ENCODE measurements around the gene SUPT7L. TPM values are rescaled to one million over a fixed set of nuclear protein-coding genes. Genes with fewer than 3 reads are reported as not detected.

Gene SUPT7L
- total and polyA plus RNA-seq, 2 of the 13 experiments (the other 11 are each of a cell fraction or from before 2014, with no cell fraction given), result 32.9 to 77.5 TPM

DNA sequence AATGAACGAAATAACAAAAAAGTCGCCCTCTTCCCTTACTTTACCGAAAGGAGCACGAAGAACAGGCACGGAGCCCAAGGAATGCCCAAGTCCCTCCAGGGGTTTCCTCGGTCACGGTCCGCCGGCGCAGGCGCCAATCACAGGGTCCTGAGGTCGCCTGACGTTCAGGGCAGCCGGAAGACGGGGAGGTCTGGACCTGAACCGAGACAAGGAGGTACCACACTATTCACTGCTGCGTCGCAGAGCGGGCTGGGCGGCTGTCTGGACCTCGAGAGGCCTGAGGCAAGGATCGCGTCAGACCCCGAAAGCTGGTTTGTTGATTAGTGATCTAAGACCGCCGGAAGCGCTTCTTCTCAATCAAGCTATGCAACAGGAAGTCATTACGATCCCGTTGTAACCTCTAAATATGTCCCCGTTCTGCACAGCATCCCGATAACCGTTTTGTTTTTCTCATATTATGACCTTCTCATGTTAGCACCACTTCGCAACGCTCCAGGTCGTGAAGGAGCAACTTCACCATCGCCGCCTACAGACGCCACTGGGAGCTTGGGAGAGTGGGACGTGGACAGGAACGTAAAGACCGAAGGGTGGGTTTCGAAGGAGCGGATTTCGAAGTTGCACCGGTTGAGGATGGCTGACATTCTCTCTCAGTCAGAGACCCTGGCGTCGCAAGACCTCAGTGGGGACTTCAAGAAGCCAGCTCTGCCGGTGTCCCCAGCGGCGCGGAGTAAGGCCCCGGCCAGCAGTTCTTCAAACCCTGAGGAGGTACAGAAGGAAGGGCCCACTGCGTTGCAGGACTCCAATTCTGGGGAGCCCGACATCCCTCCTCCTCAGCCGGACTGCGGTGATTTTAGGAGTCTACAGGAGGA lies at the start of gene SUPT7L, which contains the start of gene SLC4A1AP (continued):
- TF ChIP-seq, protein P1, sequence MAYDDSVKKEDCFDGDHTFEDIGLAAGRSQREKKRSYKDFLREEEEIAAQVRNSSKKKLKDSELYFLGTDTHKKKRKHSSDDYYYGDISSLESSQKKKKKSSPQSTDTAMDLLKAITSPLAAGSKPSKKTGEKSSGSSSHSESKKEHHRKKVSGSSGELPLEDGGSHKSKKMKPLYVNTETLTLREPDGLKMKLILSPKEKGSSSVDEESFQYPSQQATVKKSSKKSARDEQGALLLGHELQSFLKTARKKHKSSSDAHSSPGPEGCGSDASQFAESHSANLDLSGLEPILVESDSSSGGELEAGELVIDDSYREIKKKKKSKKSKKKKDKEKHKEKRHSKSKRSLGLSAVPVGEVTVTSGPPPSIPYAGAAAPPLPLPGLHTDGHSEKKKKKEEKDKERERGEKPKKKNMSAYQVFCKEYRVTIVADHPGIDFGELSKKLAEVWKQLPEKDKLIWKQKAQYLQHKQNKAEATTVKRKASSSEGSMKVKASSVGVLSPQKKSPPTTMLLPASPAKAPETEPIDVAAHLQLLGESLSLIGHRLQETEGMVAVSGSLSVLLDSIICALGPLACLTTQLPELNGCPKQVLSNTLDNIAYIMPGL (CRISPR knock-in tag; IDR thresholded peaks at IDR 0.05; ENCODE audit: borderline replicate concordance in 1 of 2, low read depth in 1 of 2), result peak; percentile 97
- TF ChIP-seq CAMTA2 (CRISPR knock-in tag; IDR thresholded peaks at IDR 0.05; ENCODE audit: borderline replicate concordance) (no peak), NR2C2 (CRISPR knock-in tag; IDR thresholded peaks at IDR 0.05; ENCODE audit: borderline replicate concordance) (peak; percentile 99), RFXANK (CRISPR knock-in tag; IDR thresholded peaks at IDR 0.05) (peak; percentile 47; the same call in 1 of the 2 replicates), SMC3 (IDR thresholded peaks at IDR 0.05; ENCODE audit: low read length) (no peak), ZNF609 (CRISPR knock-in tag; IDR thresholded peaks at IDR 0.05; ENCODE audit: borderline replicate concordance) (peak; percentile 58; the same call in 1 of the 2 replicates), SMAD3 (CRISPR knock-in tag; IDR thresholded peaks at IDR 0.05) (peak; percentile 86; the same call in 1 of the 2 replicates), KLF16 (CRISPR knock-in tag; IDR thresholded peaks at IDR 0.05) (peak in 1 of 2 experiments; percentile 94; a peak in 2 of 4 replicates), ZNF337 (CRISPR knock-in tag; IDR thresholded peaks at IDR 0.05; ENCODE audit: borderline replicate concordance, low read depth) (peak; percentile 92; the same call in 1 of the 2 replicates), ZNF10 (CRISPR knock-in tag; IDR thresholded peaks at IDR 0.05; ENCODE audit: borderline replicate concordance, low read depth) (no peak), FOXC1 (CRISPR knock-in tag; IDR thresholded peaks at IDR 0.05; ENCODE audit: borderline replicate concordance) (peak; percentile 87), ISX (CRISPR knock-in tag; conservative IDR thresholded peaks at IDR 0.05) (peak; percentile 91; the same call in 1 of the 2 replicates), ZNF605 (CRISPR knock-in tag; IDR thresholded peaks at IDR 0.05) (peak; percentile 81), CBX5 (CRISPR knock-in tag; IDR thresholded peaks at IDR 0.05; ENCODE audit: borderline replicate concordance) (peak; percentile 96), MLXIP (CRISPR knock-in tag; IDR thresholded peaks at IDR 0.05; ENCODE audit: borderline replicate concordance) (peak; percentile 78)
- TF ChIP-seq, protein P2, sequence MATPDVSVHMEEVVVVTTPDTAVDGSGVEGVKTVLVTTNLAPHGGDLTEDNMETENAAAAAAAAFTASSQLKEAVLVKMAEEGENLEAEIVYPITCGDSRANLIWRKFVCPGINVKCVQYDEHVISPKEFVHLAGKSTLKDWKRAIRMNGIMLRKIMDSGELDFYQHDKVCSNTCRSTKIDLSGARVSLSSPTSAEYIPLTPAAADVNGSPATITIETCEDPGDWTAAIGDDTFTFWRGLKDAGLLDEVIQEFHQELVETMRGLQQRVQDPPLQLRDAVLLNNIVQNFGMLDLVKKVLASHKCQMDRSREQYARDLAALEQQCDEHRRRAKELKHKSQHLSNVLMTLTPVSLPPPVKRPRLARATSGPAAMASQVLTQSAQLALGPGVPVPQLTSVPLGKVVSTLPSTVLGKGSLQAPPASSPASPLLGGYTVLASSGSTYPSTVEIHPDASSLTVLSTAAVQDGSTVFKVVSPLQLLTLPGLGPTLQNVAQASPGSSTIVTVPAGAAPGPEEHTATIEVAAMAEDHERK (CRISPR knock-in tag; IDR thresholded peaks at IDR 0.05; ENCODE audit: low read depth), result peak; percentile 19; the same call in 1 of the 2 replicates
